H9 (cell line): ENCODE data around the gene COL19A1. TPM values are rescaled to one million over a fixed set of nuclear protein-coding genes. Genes with fewer than 3 reads are reported as not detected.

Experiments used
- DNase-seq: peaks from one replicate; pipeline ENCODE4 v3.0.0-alpha.2; 2017
- H2AFZ ChIP-seq: one replicate; pipeline ENCODE4 v1.6.1; 2013; ENCODE audit warnings: mild to moderate bottlenecking, low read length, control low read depth, moderate library complexity
- H2AK5ac ChIP-seq: 2 replicates; pipeline ENCODE4 v1.6.1; 2013; ENCODE audit warnings: low read length, control low read depth, mixed read lengths; ENCODE audit not compliant: insufficient read length
- H2BK120ac ChIP-seq: one replicate; pipeline ENCODE4 v1.6.1; 2013; ENCODE audit warnings: low read depth, mild to moderate bottlenecking, low read length, control low read depth, inconsistent platforms; ENCODE audit not compliant: poor library complexity, severe bottlenecking
- H2BK12ac ChIP-seq: 2 replicates; pipeline ENCODE4 v1.6.1; 2013; ENCODE audit warnings: low read length, control low read depth, mixed read lengths, low read depth; ENCODE audit not compliant: insufficient read length
- H2BK15ac ChIP-seq: 2 replicates; pipeline ENCODE4 v1.6.1; 2013; ENCODE audit warnings: low read depth, low read length, control low read depth
- H2BK20ac ChIP-seq: one replicate; pipeline ENCODE4 v1.6.1; 2013; ENCODE audit warnings: low read depth, mild to moderate bottlenecking, low read length, control low read depth, inconsistent platforms; ENCODE audit not compliant: poor library complexity, severe bottlenecking
- H2BK5ac ChIP-seq: 2 replicates; pipeline ENCODE4 v1.6.1; 2013; ENCODE audit warnings: low read length, control low read depth, mixed read lengths; ENCODE audit not compliant: insufficient read length
- H3K14ac ChIP-seq: 2 replicates; pipeline ENCODE4 v1.6.1; 2013; ENCODE audit warnings: low read length, control low read depth; ENCODE audit not compliant: insufficient read depth
- H3K18ac ChIP-seq: 2 replicates; pipeline ENCODE4 v1.6.1; 2013; ENCODE audit warnings: low read depth, mild to moderate bottlenecking, mixed read lengths, low read length, control low read depth; ENCODE audit not compliant: insufficient read length
- H3K23ac ChIP-seq: 2 replicates; pipeline ENCODE4 v1.6.1; 2013; ENCODE audit warnings: low read length, control low read depth, mixed read lengths, low read depth; ENCODE audit not compliant: insufficient read length
- H3K23me2 ChIP-seq: 2 replicates; pipeline ENCODE4 v1.6.1; 2013; ENCODE audit warnings: low read depth, mild to moderate bottlenecking, mixed read lengths, low read length, control low read depth; ENCODE audit not compliant: insufficient read length, poor library complexity, severe bottlenecking
- H3K27ac ChIP-seq: 2 replicates; pipeline ENCODE4 v1.5.1; 2013; ENCODE audit warnings: low read length, control low read depth, mixed read lengths, low read depth; ENCODE audit not compliant: insufficient read length
- H3K27me3 ChIP-seq: 2 replicates; pipeline ENCODE4 v1.6.1; 2013; ENCODE audit warnings: low read length, control low read depth, inconsistent platforms; ENCODE audit not compliant: insufficient read depth
- H3K4ac ChIP-seq: 2 replicates; pipeline ENCODE4 v1.6.1; 2013; ENCODE audit warnings: low read depth, mild to moderate bottlenecking, control low read depth, inconsistent platforms, low read length, moderate library complexity
- H3K4me1 ChIP-seq: 2 replicates; pipeline ENCODE4 v1.6.1; 2013; ENCODE audit warnings: low read length, control low read depth, inconsistent platforms; ENCODE audit not compliant: insufficient read depth
- H3K4me2 ChIP-seq: 2 replicates; pipeline ENCODE4 v1.6.1; 2013; ENCODE audit warnings: low read length, control low read depth, mixed read lengths; ENCODE audit not compliant: insufficient read length, insufficient read depth
- H3K56ac ChIP-seq: 2 replicates; pipeline ENCODE4 v1.6.1; 2013; ENCODE audit warnings: low read depth, mild to moderate bottlenecking, mixed read lengths, low read length, control low read depth; ENCODE audit not compliant: insufficient read length
- H3K79me1 ChIP-seq: 2 replicates; pipeline ENCODE4 v1.6.1; 2013; ENCODE audit warnings: low read depth, mild to moderate bottlenecking, moderate library complexity, low read length, control low read depth, inconsistent platforms; ENCODE audit not compliant: insufficient read depth, poor library complexity, severe bottlenecking
- H3K79me2 ChIP-seq: 2 replicates; pipeline ENCODE4 v1.6.1; 2013; ENCODE audit warnings: low read length, control low read depth, inconsistent platforms; ENCODE audit not compliant: insufficient read depth
- H3K9ac ChIP-seq: 2 replicates; pipeline ENCODE4 v1.6.1; 2013; ENCODE audit warnings: low read length, control low read depth, mixed read lengths; ENCODE audit not compliant: insufficient read length; ENCODE audit errors: extremely low read depth
- H3K9me3 ChIP-seq: one replicate; pipeline ENCODE4 v1.6.1; 2013; ENCODE audit warnings: low read depth, low read length, inconsistent platforms; ENCODE audit not compliant: control insufficient read depth
- H3T11ph ChIP-seq: one replicate; pipeline ENCODE4 v1.6.1; 2013; ENCODE audit warnings: mild to moderate bottlenecking, low read length, control low read depth, inconsistent platforms
- H4K20me1 ChIP-seq: one replicate; pipeline ENCODE4 v1.6.1; 2013; ENCODE audit not compliant: control insufficient read depth, insufficient read length, insufficient read depth
- H4K5ac ChIP-seq: 2 replicates; pipeline ENCODE4 v1.6.1; 2013; ENCODE audit warnings: low read depth, mild to moderate bottlenecking, mixed read lengths, low read length, control low read depth; ENCODE audit not compliant: insufficient read length
- H4K8ac ChIP-seq: replicated peaks from 2 replicates; pipeline ENCODE4 v1.6.1; 2013; ENCODE audit warnings: low read length, control low read depth, mixed read lengths, low read depth; ENCODE audit not compliant: insufficient read length
- H4K91ac ChIP-seq: 2 replicates; pipeline ENCODE4 v1.6.1; 2013; ENCODE audit warnings: low read depth, mild to moderate bottlenecking, moderate library complexity, mixed read lengths, low read length, control low read depth; ENCODE audit not compliant: insufficient read length
- H3K27ac Mint-ChIP-seq, 3 experiments: 2 replicates in 2 of 3; 3 replicates in 1 of 3; pipeline ENCODE4 v1.8.0; 2020 to 2021; ENCODE audit warnings: mixed read lengths in 3 of 3, mild to moderate bottlenecking in 1 of 3, moderate library complexity in 1 of 3
- H3K27me3 Mint-ChIP-seq: 2 replicates; pipeline ENCODE4 v1.8.0; 2021; ENCODE audit warnings: low read depth, mild to moderate bottlenecking, moderate library complexity, mixed read lengths
- H3K36me3 Mint-ChIP-seq, 3 experiments: 2 replicates in 2 of 3; 3 replicates in 1 of 3; pipeline ENCODE4 v1.8.0; 2020 to 2021; ENCODE audit warnings: low read depth in 3 of 3, mixed read lengths in 3 of 3; ENCODE audit not compliant: insufficient read depth in 1 of 3
- H3K4me1 Mint-ChIP-seq, 2 experiments: 2 replicates each; pipeline ENCODE4 v1.8.0; 2020; ENCODE audit warnings: mixed read lengths in 2 of 2
- H3K4me3 Mint-ChIP-seq, 2 experiments: 2 replicates in 1 of 2; 3 replicates in 1 of 2; pipeline ENCODE4 v1.8.0; 2020 to 2021; ENCODE audit warnings: mild to moderate bottlenecking in 2 of 2, mixed read lengths in 2 of 2, moderate library complexity in 1 of 2
- H3K9me3 Mint-ChIP-seq, 2 experiments: 2 replicates in 1 of 2; 3 replicates in 1 of 2; pipeline ENCODE4 v1.8.0; 2020; ENCODE audit warnings: mild to moderate bottlenecking in 2 of 2, mixed read lengths in 2 of 2, moderate library complexity in 1 of 2
- CTCF ChIP-seq: fragments of 200-600 bp; sonication (generic); conservative IDR thresholded peaks from 3 replicates; pipeline ENCODE4 v1.8.0; 2021; ENCODE audit warnings: antibody characterized with exemption, mild to moderate bottlenecking
- WGBS: extraction: QIAGEN DNeasy Blood & Tissue Kit; methylation state at CpG from one replicate; pipeline ENCODE4 v1.1.7; 2013; ENCODE audit warnings: missing lambda C conversion rate, low lambda C conversion rate, mixed read lengths; ENCODE audit not compliant: insufficient read length; ENCODE audit errors: extremely low coverage; 5-methylcytosine and 5-hydroxymethylcytosine counted together
- total RNA-seq: library from RNA; stranded (reverse); gene quantifications from 2 replicates; pipeline ENCODE4 v1.2.1, GENCODE V29; 2021

The COL19A1 gene
- total RNA-seq, 1 experiment from 2014 or later, result not detected

GRCh38 chr6:69843189-69843588, 23.2 kb upstream of the COL19A1 start:
- TF ChIP-seq CTCF, result no peak
- Histone ChIP-seq H3K56ac (no peak overlapping the region), H2BK12ac (no peak overlapping the region), H3K23ac (no peak overlapping the region), H2BK5ac (no peak overlapping the region), H3K4me1 (no peaks in the 10 kb centered on the region), H2BK120ac (no peak overlapping the region), H3K14ac (no peak overlapping the region), H3K27ac (no peak overlapping the region), H4K8ac (no peak overlapping the region), H2BK20ac (no peak overlapping the region), H3K18ac (no peak overlapping the region), H4K20me1 (no peaks in the 10 kb centered on the region), H3T11ph (no peak overlapping the region), H3K9ac (no peak overlapping the region), H3K79me1 (no peaks in the 10 kb centered on the region), H3K27me3 (no peaks in the 10 kb centered on the region), H3K4ac (no peak overlapping the region), H3K23me2 (no peaks in the 10 kb centered on the region), H2BK15ac (no peak overlapping the region), H2AFZ (no peak overlapping the region), H3K79me2 (no peaks in the 10 kb centered on the region), H4K91ac (no peak overlapping the region), H2AK5ac (no peak overlapping the region), H4K5ac (no peak overlapping the region), H3K4me2 (no peak overlapping the region), H3K9me3 (no peaks in the 10 kb centered on the region)
- no peaks in the 10 kb centered on the region for H3K27me3 Mint-ChIP-seq
- no CpG with 5 or more reads among the region's 1 CpG for WGBS
- no peak overlapping the region for H3K4me3 Mint-ChIP-seq
- no peaks in the 10 kb centered on the region for H3K36me3 Mint-ChIP-seq
- no peaks in the 10 kb centered on the region for H3K4me1 Mint-ChIP-seq
- H3K27ac Mint-ChIP-seq, result no peak overlapping the region
- no peak for DNase-seq
- H3K9me3 Mint-ChIP-seq, result no peaks in the 10 kb centered on the region
